GM13977 (cell line): ENCODE measurements around the gene ACOXL.

ENCODE experiments used
- DNase-seq: peaks from one replicate; pipeline ENCODE4 v3.0.0; 2012; ENCODE audit warnings: low spot score
- CTCF ChIP-seq: IDR thresholded peaks from 2 replicates; pipeline ENCODE4 v1.5.1; 2012; ENCODE audit warnings: mild to moderate bottlenecking, control low read depth; ENCODE audit not compliant: insufficient read depth; ENCODE audit errors: extremely low read depth, missing control alignments
- in situ Hi-C: fragments of 300-500 bp; cut with MboI; formaldehyde crosslinking; loops from one replicate; pipeline ENCODE4 v1.12.0; 2022; ENCODE audit warnings: low sequenced_read_pairs, low pct_unique_long_range_greater_than_20kb, mixed read lengths, inconsistent platforms; ENCODE audit not compliant: unreplicated experiment

Gene ACOXL

GRCh38 chr2:110818767-110819481 is 86.6 kb downstream of the ACOXL start:
- in situ Hi-C loops: loop anchor here (25.0 kb wide), 1 partner anchor 893 kb away; no protein-coding TSS in a partner anchor
- TF ChIP-seq CTCF: peak; percentile 21
- DNase-seq: no peak

GRCh38 chr2:110819711-110820110 is 87.3 kb downstream of the ACOXL start:
- no peak for DNase-seq
- TF ChIP-seq CTCF: no peak
- in situ Hi-C loops: loop anchor here (10.0 to 25.0 kb wide), 2 partner anchors 295 to 893 kb away; no protein-coding TSS in a partner anchor

- DNase-seq: no peak
- no peak for TF ChIP-seq CTCF
- in situ Hi-C loops: loop anchor here (10.0 to 25.0 kb wide), 2 partner anchors 295 to 892 kb away; no protein-coding TSS in a partner anchor
These were observed 87.8 kb downstream of the ACOXL start for GRCh38 chr2:110820128-110820527.

- in situ Hi-C loops: loop anchor here (10.0 to 25.0 kb wide), 2 partner anchors 292 to 889 kb away; no protein-coding TSS in a partner anchor
- no peak for DNase-seq
- TF ChIP-seq CTCF: no peak
These were observed 90.8 kb downstream of the ACOXL start for GRCh38 chr2:110823165-110823564.

- no peak for DNase-seq
- no peak for TF ChIP-seq CTCF
- in situ Hi-C loops: loop anchor here (10.0 kb wide), 1 partner anchor 287 kb away; no protein-coding TSS in a partner anchor
These were observed 95.1 kb downstream of the ACOXL start for GRCh38 chr2:110827511-110827910.

GRCh38 chr2:110828330-110828729 is 96.0 kb downstream of the ACOXL start:
- in situ Hi-C loops: loop anchor here (10.0 kb wide), 1 partner anchor 286 kb away; no protein-coding TSS in a partner anchor
- no peak for TF ChIP-seq CTCF
- no peak for DNase-seq
